ENCODE results near the gene PUS7. TPM values are rescaled to one million over a fixed set of nuclear protein-coding genes. Genes with fewer than 3 reads are reported as not detected.

PUS7 gene
- total RNA-seq, 4 donors from 2014 or later = 19.9 to 25.5 (median 21.7) TPM

DNA sequence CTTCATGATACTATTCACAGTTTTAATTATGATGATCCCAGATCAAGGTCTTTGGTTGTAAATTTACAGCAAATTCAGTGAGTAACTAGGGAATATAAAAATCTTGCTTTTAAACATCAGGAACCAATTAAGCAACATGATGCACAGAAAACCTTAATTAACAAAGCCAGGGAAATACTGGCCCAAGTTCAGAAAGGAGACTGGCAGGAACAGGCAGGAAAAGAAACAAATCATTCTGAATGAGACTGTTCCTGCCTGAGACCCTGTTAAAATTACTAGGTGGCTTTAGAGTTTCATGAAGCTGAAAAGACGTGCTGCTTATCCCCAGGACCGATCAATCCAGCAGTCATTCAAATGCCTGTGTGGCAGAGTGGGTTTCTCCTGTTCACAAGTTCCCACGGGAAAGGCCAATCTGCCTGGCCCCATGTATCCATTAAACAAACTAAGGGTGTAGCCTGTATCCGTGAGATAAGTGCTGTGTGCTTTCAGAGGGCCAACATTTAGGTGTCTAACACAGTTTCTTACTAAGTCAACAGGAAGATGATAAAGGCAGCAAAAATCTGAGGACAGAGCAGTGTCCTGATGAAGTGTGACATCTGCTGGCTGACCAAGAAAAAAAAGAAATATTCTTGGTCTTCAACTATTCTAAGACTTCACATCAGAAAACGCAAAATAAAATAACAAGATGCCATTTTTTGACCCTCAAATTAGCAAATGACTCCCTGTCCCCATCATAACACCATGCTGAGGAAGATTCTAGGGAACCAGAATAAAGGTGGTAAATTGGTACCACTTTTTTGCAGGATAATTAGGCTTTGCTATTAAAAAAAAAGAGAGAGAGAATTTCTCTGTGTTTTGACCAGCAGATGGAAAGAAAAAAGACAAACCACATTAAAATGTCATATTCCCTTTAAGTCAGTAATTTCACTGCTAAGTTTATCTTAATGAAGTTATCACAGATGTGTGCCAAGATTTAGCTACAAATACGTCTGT, 34.2 kb downstream of the PUS7 start:
- no peak overlapping the region for H3K4me3 ChIP-seq (replicated peaks in 1 of 3)
- peak in 1 of 2 donors; percentile 4 for DNase-seq
- H3K9me3 ChIP-seq = no peaks in the 10 kb centered on the region
- WGBS, 2 donors = 57 to 61% methylated on average over 6 of the region's 6 CpGs
- no peaks in the 10 kb centered on the region for H3K27me3 ChIP-seq
- H3K36me3 ChIP-seq = peaks cover 5 to 8% of the 10 kb centered on the region in 2 donors
- no peak overlapping the region for H3K27ac ChIP-seq
- H3K4me1 ChIP-seq = peaks cover 0 to 6% of the 10 kb centered on the region in 2 donors
- TF ChIP-seq POLR2A (IDR thresholded peaks at IDR 0.05) = no peak
- TF ChIP-seq, protein P1, sequence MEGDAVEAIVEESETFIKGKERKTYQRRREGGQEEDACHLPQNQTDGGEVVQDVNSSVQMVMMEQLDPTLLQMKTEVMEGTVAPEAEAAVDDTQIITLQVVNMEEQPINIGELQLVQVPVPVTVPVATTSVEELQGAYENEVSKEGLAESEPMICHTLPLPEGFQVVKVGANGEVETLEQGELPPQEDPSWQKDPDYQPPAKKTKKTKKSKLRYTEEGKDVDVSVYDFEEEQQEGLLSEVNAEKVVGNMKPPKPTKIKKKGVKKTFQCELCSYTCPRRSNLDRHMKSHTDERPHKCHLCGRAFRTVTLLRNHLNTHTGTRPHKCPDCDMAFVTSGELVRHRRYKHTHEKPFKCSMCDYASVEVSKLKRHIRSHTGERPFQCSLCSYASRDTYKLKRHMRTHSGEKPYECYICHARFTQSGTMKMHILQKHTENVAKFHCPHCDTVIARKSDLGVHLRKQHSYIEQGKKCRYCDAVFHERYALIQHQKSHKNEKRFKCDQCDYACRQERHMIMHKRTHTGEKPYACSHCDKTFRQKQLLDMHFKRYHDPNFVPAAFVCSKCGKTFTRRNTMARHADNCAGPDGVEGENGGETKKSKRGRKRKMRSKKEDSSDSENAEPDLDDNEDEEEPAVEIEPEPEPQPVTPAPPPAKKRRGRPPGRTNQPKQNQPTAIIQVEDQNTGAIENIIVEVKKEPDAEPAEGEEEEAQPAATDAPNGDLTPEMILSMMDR (IDR thresholded peaks at IDR 0.05) = peak in 4 of 6 experiments; percentile 22 to 41 (median 36)
- intact Hi-C loops (cut with DNase I) = loop anchor here (10.0 kb wide), 1 partner anchor 563 kb away; no protein-coding TSS in a partner anchor

DNA sequence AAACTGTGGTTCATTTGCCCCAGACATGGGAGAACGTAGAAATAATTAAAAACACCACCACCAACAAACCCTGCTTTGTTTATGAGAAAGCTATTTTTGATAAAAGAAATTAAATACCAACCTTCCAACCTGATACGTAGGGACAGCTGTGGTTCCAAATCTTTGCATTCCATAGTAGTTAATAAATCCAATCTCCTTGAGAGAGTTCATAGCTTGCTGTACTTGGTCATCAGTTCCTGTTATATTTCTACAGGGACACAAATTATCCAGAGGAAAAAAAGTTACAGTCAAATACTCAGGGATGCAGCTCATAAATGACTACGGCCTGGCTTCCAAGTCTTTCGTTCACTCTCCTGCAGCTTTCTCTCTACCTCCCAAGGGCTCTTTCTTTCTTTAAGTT, 41.1 kb downstream of the PUS7 start:
- H3K4me3 ChIP-seq (replicated peaks in 1 of 3) = no peak overlapping the region
- no peaks in the 10 kb centered on the region for H3K4me1 ChIP-seq
- no peak overlapping the region for H3K27ac ChIP-seq
- 96 to 99% methylated on average over 4 of the region's 4 CpGs for WGBS, 2 donors
- H3K36me3 ChIP-seq = peaks cover 0 to 7% of the 10 kb centered on the region in 2 donors
- H3K9me3 ChIP-seq = no peaks in the 10 kb centered on the region
- H3K27me3 ChIP-seq = no peaks in the 10 kb centered on the region
- no peak for TF ChIP-seq POLR2A (IDR thresholded peaks at IDR 0.05)
- TF ChIP-seq, protein P1 (IDR thresholded peaks at IDR 0.05) = no peak
- no peak for DNase-seq
- intact Hi-C loops (cut with DNase I) = loop anchor here (10.0 kb wide), 1 partner anchor 556 kb away; no protein-coding TSS in a partner anchor

DNA sequence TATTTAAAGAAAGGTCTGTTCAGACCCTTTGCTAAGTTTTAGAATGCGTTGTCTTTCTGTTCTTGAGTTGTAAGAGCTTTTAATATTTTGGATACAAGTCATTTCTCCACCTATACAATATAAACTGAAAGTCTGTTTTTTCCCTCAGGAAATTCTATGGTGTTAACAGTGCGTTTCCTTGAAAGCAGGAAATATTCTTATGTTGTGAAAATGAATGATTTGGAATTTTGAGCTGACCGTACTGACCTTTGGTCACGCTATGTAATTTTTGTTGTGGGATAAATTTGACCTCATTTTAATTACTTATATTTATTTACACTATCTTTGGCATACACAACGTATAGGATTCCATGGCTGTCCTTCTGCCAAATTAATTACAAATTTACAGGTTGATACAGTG, 43.5 kb downstream of the PUS7 start:
- intact Hi-C loops (cut with DNase I) = no loop called here
- H3K36me3 ChIP-seq = peaks cover 0 to 6% of the 10 kb centered on the region in 2 donors
- H3K4me3 ChIP-seq (replicated peaks in 1 of 3) = no peak overlapping the region
- no peaks in the 10 kb centered on the region for H3K27me3 ChIP-seq
- no peaks in the 10 kb centered on the region for H3K4me1 ChIP-seq
- H3K9me3 ChIP-seq = no peaks in the 10 kb centered on the region
- no peak for TF ChIP-seq POLR2A (IDR thresholded peaks at IDR 0.05)
- TF ChIP-seq, protein P1 (IDR thresholded peaks at IDR 0.05) = no peak
- DNase-seq = no peak
- no peak overlapping the region for H3K27ac ChIP-seq
- WGBS, 2 donors = 90% methylated on average over 5 of the region's 5 CpGs

DNA sequence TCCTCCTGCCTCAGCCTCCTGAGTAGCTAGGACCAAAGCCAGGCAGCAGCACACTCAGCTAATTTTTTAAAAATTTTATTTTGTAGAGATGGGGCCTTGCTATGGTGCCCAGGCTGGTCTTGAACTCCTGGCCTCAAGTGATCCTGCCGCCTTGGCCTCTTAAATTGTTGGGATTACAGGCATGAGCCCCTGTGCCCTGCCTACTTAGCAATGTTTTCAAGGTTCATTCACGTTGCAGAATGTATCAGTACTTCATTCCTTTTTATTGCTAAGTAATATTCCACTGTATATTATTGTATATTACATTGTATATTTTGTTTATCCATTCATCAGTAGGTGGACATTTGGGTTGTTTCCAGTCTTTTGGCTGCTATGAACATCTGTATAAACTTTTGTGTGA, 44.2 kb downstream of the PUS7 start:
- no peak for TF ChIP-seq POLR2A (IDR thresholded peaks at IDR 0.05)
- TF ChIP-seq, protein P1 (IDR thresholded peaks at IDR 0.05) = no peak
- no peak for DNase-seq
- no peaks in the 10 kb centered on the region for H3K9me3 ChIP-seq
- H3K4me1 ChIP-seq = no peaks in the 10 kb centered on the region
- no peaks in the 10 kb centered on the region for H3K27me3 ChIP-seq
- no peak overlapping the region for H3K4me3 ChIP-seq (replicated peaks in 1 of 3)
- intact Hi-C loops (cut with DNase I) = no loop called here
- H3K36me3 ChIP-seq = peaks cover 0 to 6% of the 10 kb centered on the region in 2 donors
- WGBS, 2 donors = 96 to 97% methylated on average over 2 of the region's 2 CpGs
- H3K27ac ChIP-seq = no peak overlapping the region

DNA sequence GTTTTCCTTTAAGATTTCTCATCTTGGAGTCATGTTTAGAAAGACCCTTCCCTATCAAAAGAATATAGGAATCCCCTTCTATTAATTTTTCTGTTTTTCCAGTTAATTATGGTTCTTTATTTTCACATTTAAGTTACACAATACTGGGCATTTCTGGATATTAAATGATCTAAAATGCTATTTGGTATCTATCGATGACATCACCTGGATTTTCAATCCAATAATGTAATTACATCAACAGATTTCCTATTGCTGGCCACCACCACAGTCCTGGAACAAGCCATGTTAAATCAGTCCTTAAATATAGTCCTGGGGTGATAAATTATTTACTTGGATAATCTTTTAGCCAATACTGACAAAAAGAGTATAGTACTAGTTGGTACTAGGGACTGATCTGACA, 48.0 kb downstream of the PUS7 start:
- no peaks in the 10 kb centered on the region for H3K4me1 ChIP-seq
- 96 to 97% methylated on average over 1 of the region's 1 CpG for WGBS, 2 donors
- no peaks in the 10 kb centered on the region for H3K9me3 ChIP-seq
- no peaks in the 10 kb centered on the region for H3K27me3 ChIP-seq
- intact Hi-C loops (cut with DNase I) = no loop called here
- no peak overlapping the region for H3K4me3 ChIP-seq (replicated peaks in 1 of 3)
- H3K27ac ChIP-seq = no peak overlapping the region
- DNase-seq = no peak
- TF ChIP-seq POLR2A (IDR thresholded peaks at IDR 0.05) = no peak
- TF ChIP-seq, protein P1 (IDR thresholded peaks at IDR 0.05) = no peak
- H3K36me3 ChIP-seq = no peaks in the 10 kb centered on the region
